ENCODE measurements around the gene ABCG8.

Gene ABCG8

GRCh38 chr2:43838560-43839267 is at the start of gene ABCG8, which contains the start of gene ABCG5:
Gene ABCG8, plus strand, starts transcription at chr2:43838971. Its CDS starts 83 bp downstream, at chr2:43839054.
Gene ABCG5, minus strand, starts transcription at chr2:43838839. Its CDS starts 160 bp downstream, at chr2:43838679.
- no peak for DNase-seq (ENCODE audit: low read depth)

DNA sequence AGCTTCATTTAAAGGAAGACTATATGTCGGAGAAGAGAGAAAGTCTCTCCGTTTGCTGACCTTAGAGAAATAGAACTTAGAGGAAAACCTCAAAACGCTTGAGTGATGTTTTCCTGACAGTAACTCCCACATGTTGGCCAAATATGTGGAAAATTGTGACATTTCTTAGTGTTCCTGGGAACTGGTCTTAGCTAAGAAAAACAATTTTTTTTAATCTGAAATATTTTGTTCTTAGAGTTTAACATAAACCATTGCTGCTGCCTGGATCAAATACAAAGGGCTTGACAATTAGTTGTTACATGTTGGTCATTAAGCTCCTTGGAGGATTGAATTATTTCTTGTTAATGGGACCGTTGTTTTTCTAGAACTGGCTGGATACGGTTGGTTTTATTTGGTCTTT is 48.6 kb upstream of the ABCG8 start:
- DNase-seq (ENCODE audit: low read depth), result no peak

- DNase-seq (ENCODE audit: low read depth), result no peak
These were observed 47.6 kb upstream of the ABCG8 start for GRCh38 chr2:43791035-43791765.

GRCh38 chr2:43792653-43793052 is 46.1 kb upstream of the ABCG8 start:
- no peak for DNase-seq (ENCODE audit: low read depth)

GRCh38 chr2:43794956-43795355 is 43.8 kb upstream of the ABCG8 start:
- DNase-seq (ENCODE audit: low read depth), result no peak

- no peak for DNase-seq (ENCODE audit: low read depth)
These were observed 42.6 kb upstream of the ABCG8 start for GRCh38 chr2:43796206-43796605.

GRCh38 chr2:43798300-43798699 is 40.5 kb upstream of the ABCG8 start:
- DNase-seq (ENCODE audit: low read depth), result no peak

- no peak for DNase-seq (ENCODE audit: low read depth)
These were observed 37.9 kb upstream of the ABCG8 start for GRCh38 chr2:43800894-43801293.

GRCh38 chr2:43802135-43802534 is 36.6 kb upstream of the ABCG8 start:
- no peak for DNase-seq (ENCODE audit: low read depth)

DNA sequence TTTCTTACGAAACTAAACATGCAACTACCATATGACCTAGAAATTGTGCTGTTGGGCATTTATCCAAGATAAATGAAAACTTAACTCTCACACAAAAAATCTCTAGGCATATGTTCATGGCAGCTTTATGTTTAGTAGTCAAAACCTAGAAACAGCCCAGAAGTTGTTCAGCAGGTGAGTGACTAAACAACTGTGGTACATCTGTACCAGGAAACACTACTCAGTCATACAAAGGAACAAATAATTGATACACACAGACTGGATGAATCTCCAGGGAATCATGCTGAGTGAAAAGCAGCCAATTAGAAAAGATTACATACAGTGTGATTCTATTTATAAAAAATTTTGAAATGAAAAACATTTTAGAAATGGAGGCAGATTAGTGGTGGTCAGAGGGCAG is 35.7 kb upstream of the ABCG8 start:
- DNase-seq (ENCODE audit: low read depth), result no peak

- DNase-seq (ENCODE audit: low read depth), result no peak
These were observed 32.1 kb upstream of the ABCG8 start for GRCh38 chr2:43806719-43807031.

DNA sequence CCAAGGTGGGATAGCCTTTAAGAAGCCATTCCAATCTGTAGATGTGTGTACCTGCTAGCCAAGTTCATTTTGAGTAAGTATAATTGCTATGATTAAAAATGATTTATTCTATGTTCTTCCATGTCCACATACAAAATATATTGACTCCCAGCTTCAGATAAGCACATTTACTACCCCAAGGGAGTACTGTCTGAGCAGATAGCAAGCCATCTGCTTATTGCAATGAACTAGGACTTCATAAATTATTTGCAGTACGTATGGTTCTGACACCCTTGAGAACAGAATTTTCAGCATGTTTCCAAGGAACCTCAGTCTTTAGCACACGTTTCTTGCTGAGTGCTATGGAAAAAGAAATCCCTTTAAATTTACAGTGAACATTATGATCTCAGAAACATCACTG is 28.3 kb upstream of the ABCG8 start:
- DNase-seq (ENCODE audit: low read depth), result no peak

- DNase-seq (ENCODE audit: low read depth), result no peak
These were observed 27.9 kb upstream of the ABCG8 start for GRCh38 chr2:43810888-43811287.

GRCh38 chr2:43812006-43812405 is 26.8 kb upstream of the ABCG8 start:
- DNase-seq (ENCODE audit: low read depth), result no peak

- DNase-seq (ENCODE audit: low read depth), result no peak
These were observed 25.8 kb upstream of the ABCG8 start for GRCh38 chr2:43812947-43813346.

- DNase-seq (ENCODE audit: low read depth), result no peak
These were observed 24.1 kb upstream of the ABCG8 start for GRCh38 chr2:43814711-43815110.

- no peak for DNase-seq (ENCODE audit: low read depth)
These were observed 20.0 kb upstream of the ABCG8 start for GRCh38 chr2:43818761-43819160.

- DNase-seq (ENCODE audit: low read depth), result no peak
These were observed 19.1 kb upstream of the ABCG8 start for GRCh38 chr2:43819491-43820163.

- DNase-seq (ENCODE audit: low read depth), result no peak
These were observed 15.9 kb upstream of the ABCG8 start for GRCh38 chr2:43822839-43823238.

- no peak for DNase-seq (ENCODE audit: low read depth)
These were observed 15.0 kb upstream of the ABCG8 start for GRCh38 chr2:43823751-43824150.

- no peak for DNase-seq (ENCODE audit: low read depth)
These were observed 14.3 kb upstream of the ABCG8 start for GRCh38 chr2:43824512-43824911.

DNA sequence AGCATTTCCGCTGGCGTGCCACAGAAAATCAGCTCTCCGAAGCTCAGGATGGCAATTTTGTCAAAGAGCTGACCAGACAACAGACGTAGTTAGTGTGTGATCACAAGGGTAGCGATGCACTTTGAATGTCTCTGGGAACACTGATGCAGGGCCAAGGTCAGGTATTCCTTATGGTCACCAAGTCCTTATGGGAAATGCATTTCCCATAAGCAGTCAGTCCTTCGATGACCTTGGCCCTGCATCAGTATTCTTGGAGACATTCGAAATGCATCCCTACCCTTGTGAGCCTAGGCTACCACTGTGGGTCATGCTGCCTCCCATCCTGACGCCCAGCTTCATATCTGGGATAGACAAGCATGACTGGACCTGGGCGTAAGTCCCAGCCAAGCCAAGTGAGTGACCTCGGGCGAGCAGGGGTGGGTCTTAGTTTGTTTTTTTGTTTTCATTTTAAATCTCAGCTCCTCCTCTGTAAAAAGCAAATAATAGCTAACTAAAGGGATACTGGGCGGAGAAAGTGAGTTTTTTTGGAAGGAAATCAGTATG is 13.7 kb upstream of the ABCG8 start:
- no peak for DNase-seq (ENCODE audit: low read depth)

GRCh38 chr2:43825841-43826240 is 12.9 kb upstream of the ABCG8 start:
- no peak for DNase-seq (ENCODE audit: low read depth)

Data from T-helper 22 cell (primary cell).